Ishikawa (cell line): ENCODE results near the gene FAM25A.

Source experiments
- CEBPB ChIP-seq: IDR thresholded peaks from 2 replicates; pipeline ENCODE4 v1.6.1; 2012
- CREB1 ChIP-seq: IDR thresholded peaks from 2 replicates; pipeline ENCODE4 v1.6.1; 2012; ENCODE audit warnings: low read depth
- EGR1 ChIP-seq: IDR thresholded peaks from 2 replicates; pipeline ENCODE4 v1.6.1; 2012
- EP300 ChIP-seq: IDR thresholded peaks from 2 replicates; pipeline ENCODE4 v1.6.1; 2012; ENCODE audit warnings: borderline replicate concordance
- FOXM1 ChIP-seq: IDR thresholded peaks from 2 replicates; pipeline ENCODE4 v1.6.1; 2012; ENCODE audit warnings: low read depth, borderline replicate concordance
- MAX ChIP-seq: IDR thresholded peaks from 2 replicates; pipeline ENCODE4 v1.6.1; 2012
- NFIC ChIP-seq: IDR thresholded peaks from 2 replicates; pipeline ENCODE4 v1.6.1; 2012
- RAD21 ChIP-seq: IDR thresholded peaks from 2 replicates; pipeline ENCODE4 v1.6.1; 2012; ENCODE audit warnings: low read depth
- REST ChIP-seq: IDR thresholded peaks from 2 replicates; pipeline ENCODE4 v1.6.1; 2012; ENCODE audit warnings: low read depth, mild to moderate bottlenecking
- TAF1 ChIP-seq: IDR thresholded peaks from 2 replicates; pipeline ENCODE4 v1.6.1; 2012; ENCODE audit warnings: low read depth, mild to moderate bottlenecking
- TCF12 ChIP-seq: IDR thresholded peaks from 2 replicates; pipeline ENCODE4 v1.6.1; 2012; ENCODE audit warnings: low read depth
- TEAD4 ChIP-seq: IDR thresholded peaks from 2 replicates; pipeline ENCODE4 v1.6.1; 2012
- USF1 ChIP-seq: IDR thresholded peaks from 2 replicates; pipeline ENCODE4 v1.6.1; 2012
- YY1 ChIP-seq: IDR thresholded peaks from 2 replicates; pipeline ENCODE4 v1.6.1; 2012; ENCODE audit warnings: low read depth
- ZBTB7A ChIP-seq: IDR thresholded peaks from 2 replicates; pipeline ENCODE4 v1.6.1; 2012; ENCODE audit warnings: low read depth

Gene FAM25A

GRCh38 chr10:86974484-86974883 is 45.6 kb upstream of the FAM25A start:
- no peak for TF ChIP-seq EGR1
- no peak for TF ChIP-seq TCF12
- peak; percentile 74 for TF ChIP-seq TEAD4

- TF ChIP-seq TEAD4 (no peak), TCF12 (no peak), RAD21 (no peak), NFIC (no peak), EP300 (no peak)
Measured at GRCh38 chr10:86976362-86977056, 43.6 kb upstream of the FAM25A start.

GRCh38 chr10:86979296-86979818 is 40.7 kb upstream of the FAM25A start:
- TF ChIP-seq EGR1 (no peak), YY1 (no peak), NFIC (no peak), CREB1 (no peak), REST (no peak)

GRCh38 chr10:86979977-86980448 is 40.1 kb upstream of the FAM25A start:
- no peak for TF ChIP-seq USF1
- TF ChIP-seq MAX: no peak
- TF ChIP-seq EGR1: no peak
- TF ChIP-seq TCF12: no peak
- no peak for TF ChIP-seq ZBTB7A
- TF ChIP-seq REST: no peak
- TF ChIP-seq TEAD4: no peak
- no peak for TF ChIP-seq NFIC
- TF ChIP-seq TAF1: no peak
- no peak for TF ChIP-seq CREB1
- TF ChIP-seq EP300: no peak
- no peak for TF ChIP-seq CEBPB
- no peak for TF ChIP-seq RAD21
- no peak for TF ChIP-seq FOXM1
- no peak for TF ChIP-seq YY1

- TF ChIP-seq ZBTB7A (no peak), CREB1 (no peak), NFIC (no peak), TAF1 (no peak), EGR1 (no peak), USF1 (no peak), FOXM1 (no peak), REST (no peak), YY1 (no peak), MAX (no peak), TCF12 (no peak), RAD21 (no peak), EP300 (no peak), TEAD4 (no peak), CEBPB (no peak)
Measured at GRCh38 chr10:86981716-86982115, 38.4 kb upstream of the FAM25A start.
